Right lobe of liver (tissue), 4 donors: ENCODE measurements around the gene CORT.

Experiments
- POLR2A ChIP-seq: fragments of 450-650 bp; IDR thresholded peaks from one replicate; pipeline ENCODE4 v1.6.1; 2017; ENCODE audit warnings: antibody characterized with exemption, mild to moderate bottlenecking
- TF ChIP-seq, protein P1 (sequence below), 4 donors: fragments of 200-600 bp in 3 of 4; fragments of 450-650 bp in 1 of 4; IDR thresholded peaks; one replicate each; pipeline versions ENCODE4 v1.5.1 to v1.8.0; 2016 to 2022; ENCODE audit warnings: antibody characterized with exemption in 4 of 4, mild to moderate bottlenecking in 2 of 4
- donor health status: DM: no; HTN: no; CAD: no.
- donor health status: DM: no; HTN: no; CAD: no.
- donor health status: DM: no; HTN: yes; CAD: no.

DNA sequence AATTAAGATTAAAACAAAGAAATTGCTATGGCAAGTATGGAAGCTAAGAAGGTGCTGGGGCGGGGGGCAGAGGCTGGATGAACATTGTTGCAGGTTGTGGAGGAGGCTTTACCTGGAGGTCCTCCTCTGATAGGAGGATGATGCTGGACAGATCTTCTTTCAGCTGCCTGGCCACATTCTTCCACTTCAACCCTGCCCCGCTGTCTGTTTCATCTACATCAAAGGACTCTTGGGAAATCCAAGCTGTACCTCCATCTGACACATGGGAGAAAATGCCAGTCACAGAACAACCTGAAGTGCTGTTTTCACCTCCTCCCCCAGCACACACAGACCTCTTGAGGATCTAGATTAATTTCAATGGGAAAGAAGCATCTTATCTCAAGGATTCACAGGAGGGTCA is 17.2 kb downstream of the CORT start:
- no peak for TF ChIP-seq POLR2A
- TF ChIP-seq, protein P1, sequence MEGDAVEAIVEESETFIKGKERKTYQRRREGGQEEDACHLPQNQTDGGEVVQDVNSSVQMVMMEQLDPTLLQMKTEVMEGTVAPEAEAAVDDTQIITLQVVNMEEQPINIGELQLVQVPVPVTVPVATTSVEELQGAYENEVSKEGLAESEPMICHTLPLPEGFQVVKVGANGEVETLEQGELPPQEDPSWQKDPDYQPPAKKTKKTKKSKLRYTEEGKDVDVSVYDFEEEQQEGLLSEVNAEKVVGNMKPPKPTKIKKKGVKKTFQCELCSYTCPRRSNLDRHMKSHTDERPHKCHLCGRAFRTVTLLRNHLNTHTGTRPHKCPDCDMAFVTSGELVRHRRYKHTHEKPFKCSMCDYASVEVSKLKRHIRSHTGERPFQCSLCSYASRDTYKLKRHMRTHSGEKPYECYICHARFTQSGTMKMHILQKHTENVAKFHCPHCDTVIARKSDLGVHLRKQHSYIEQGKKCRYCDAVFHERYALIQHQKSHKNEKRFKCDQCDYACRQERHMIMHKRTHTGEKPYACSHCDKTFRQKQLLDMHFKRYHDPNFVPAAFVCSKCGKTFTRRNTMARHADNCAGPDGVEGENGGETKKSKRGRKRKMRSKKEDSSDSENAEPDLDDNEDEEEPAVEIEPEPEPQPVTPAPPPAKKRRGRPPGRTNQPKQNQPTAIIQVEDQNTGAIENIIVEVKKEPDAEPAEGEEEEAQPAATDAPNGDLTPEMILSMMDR (IDR thresholded peaks at IDR 0.05): no peak
